GM12891 (cell line): Measurements from ENCODE around the gene PGBD5.
"Not testable (repeated sequence)": the region's sequence is repeated elsewhere in the genome, so short reads cannot be mapped to it uniquely, and the experiment has no call there.

Experiments
- PAX5 ChIP-seq: IDR thresholded peaks from 2 replicates; pipeline ENCODE4 v1.6.1; 2011; ENCODE audit warnings: low read length, moderate library complexity, mild to moderate bottlenecking; ENCODE audit not compliant: insufficient read depth, severe bottlenecking
- POLR2A ChIP-seq: IDR thresholded peaks from 2 replicates; pipeline ENCODE4 v1.6.1; 2011; ENCODE audit warnings: low read depth, low read length, control low read depth
- POLR2AphosphoS5 ChIP-seq: IDR thresholded peaks from 2 replicates; pipeline ENCODE4 v1.6.1; 2011; ENCODE audit warnings: low read depth, low read length, control low read depth
- POU2F2 ChIP-seq: IDR thresholded peaks from 2 replicates; pipeline ENCODE4 v1.6.1; 2011; ENCODE audit warnings: low read depth, mild to moderate bottlenecking, control low read depth, low read length, moderate library complexity
- SPI1 ChIP-seq: IDR thresholded peaks from 2 replicates; pipeline ENCODE4 v1.6.1; 2011; ENCODE audit warnings: low read depth, low read length, control low read depth
- TAF1 ChIP-seq: IDR thresholded peaks from 2 replicates; pipeline ENCODE4 v1.6.1; 2011; ENCODE audit warnings: low read depth, low read length, control low read depth

- TF ChIP-seq POLR2AphosphoS5, POLR2A, TAF1, PAX5, SPI1, POU2F2: not testable (repeated sequence)
Observed at GRCh38 chr1:230474924-230475323, 48.8 kb upstream of the PGBD5 start.
